Keratinocyte (primary cell): ENCODE results near the gene ARHGEF28. TPM values are rescaled to one million over a fixed set of nuclear protein-coding genes. Genes with fewer than 3 reads are reported as not detected.

Source experiments
- DNase-seq: peaks from one replicate; pipeline ENCODE4 v3.0.0-alpha.2; 2011; ENCODE audit warnings: low read depth, missing footprints, low spot score
- FAIRE-seq: peaks from 2 replicates; lab custom pipeline; 2011; peaks lifted over from hg19 to GRCh38; lab: Jason Lieb, UNC
- H2AFZ ChIP-seq: 2 replicates; pipeline ENCODE4 v1.6.0; 2012; ENCODE audit warnings: low read length, control low read depth, inconsistent platforms; ENCODE audit not compliant: control insufficient read depth
- H3K27ac ChIP-seq: 2 replicates; pipeline ENCODE4 v1.5.1; 2011; ENCODE audit warnings: low read length; ENCODE audit not compliant: control insufficient read depth, insufficient read depth
- H3K27me3 ChIP-seq: 3 replicates; pipeline ENCODE4 v1.6.0; 2011; ENCODE audit warnings: low read length; ENCODE audit not compliant: control insufficient read depth, insufficient read depth; ENCODE audit errors: extremely low read depth
- H3K36me3 ChIP-seq, 2 experiments: 2 replicates in 1 of 2; 3 replicates in 1 of 2; pipeline ENCODE4 v1.5.1; 2011; ENCODE audit warnings: low read length in 2 of 2, mild to moderate bottlenecking in 1 of 2; ENCODE audit not compliant: control insufficient read depth in 2 of 2, insufficient read depth in 2 of 2; ENCODE audit errors: extremely low read depth in 1 of 2
- H3K4me1 ChIP-seq: 3 replicates; pipeline ENCODE4 v1.5.1; 2011; ENCODE audit warnings: low read length; ENCODE audit not compliant: control insufficient read depth, insufficient read depth; ENCODE audit errors: extremely low read depth
- H3K4me2 ChIP-seq: 3 replicates; pipeline ENCODE4 v1.6.0; 2011; ENCODE audit warnings: low read depth, low read length; ENCODE audit not compliant: control insufficient read depth, insufficient read depth; ENCODE audit errors: extremely low read depth
- H3K4me3 ChIP-seq, 3 experiments: fragments of 200-600 bp in 1 of 3; sonication (generic) in 1 of 3; 2 replicates in 2 of 3; 3 replicates in 1 of 3; pipeline ENCODE4 v1.5.1; 2011 to 2016; ENCODE audit warnings: low read length in 3 of 3, mild to moderate bottlenecking in 3 of 3, control low read depth in 2 of 3, inconsistent platforms in 1 of 3, low read depth in 1 of 3, mixed read lengths in 1 of 3, mixed run types in 1 of 3, moderate library complexity in 1 of 3; ENCODE audit not compliant: control insufficient read depth in 2 of 3, insufficient read depth in 2 of 3; ENCODE audit errors: extremely low read depth in 1 of 3
- H3K79me2 ChIP-seq: 2 replicates; pipeline ENCODE4 v1.6.0; 2012; ENCODE audit warnings: low read length; ENCODE audit not compliant: control insufficient read depth, insufficient read depth
- H3K9ac ChIP-seq: 3 replicates; pipeline ENCODE4 v1.6.0; 2011; ENCODE audit warnings: low read length; ENCODE audit not compliant: control insufficient read depth, insufficient read depth; ENCODE audit errors: extremely low read depth
- H3K9me1 ChIP-seq: 3 replicates; pipeline ENCODE4 v1.6.0; 2011; ENCODE audit warnings: low read length; ENCODE audit not compliant: control insufficient read depth, insufficient read depth; ENCODE audit errors: extremely low read depth
- H3K9me3 ChIP-seq: 2 replicates; pipeline ENCODE4 v1.5.1; 2012; ENCODE audit warnings: low read depth, low read length; ENCODE audit not compliant: control insufficient read depth
- H4K20me1 ChIP-seq: 3 replicates; pipeline ENCODE4 v1.6.0; 2011; ENCODE audit warnings: low read length; ENCODE audit not compliant: control insufficient read depth, insufficient read depth; ENCODE audit errors: extremely low read depth
- CTCF ChIP-seq, 3 experiments: IDR thresholded peaks in 1 of 3; conservative IDR thresholded peaks in 1 of 3; optimal IDR thresholded peaks in 1 of 3; 2 replicates in 2 of 3; 3 replicates in 1 of 3; pipeline versions ENCODE3 to v1.5.1; 2011; ENCODE audit warnings: low read length in 3 of 3, mild to moderate bottlenecking in 3 of 3, moderate library complexity in 2 of 3, control low read depth in 1 of 3, inconsistent platforms in 1 of 3; ENCODE audit not compliant: insufficient read depth in 2 of 3; ENCODE audit errors: extremely low read depth in 1 of 3
- EZH2 ChIP-seq: IDR thresholded peaks from one replicate; pipeline ENCODE4 v1.6.1; 2012; ENCODE audit warnings: inconsistent platforms, mild to moderate bottlenecking, low read length, moderate library complexity
- dilution Hi-C: fragments of 300-500 bp; cut with MboI; formaldehyde crosslinking; loops from one replicate; pipeline ENCODE4 v1.7.0; 2020; ENCODE audit warnings: low sequenced_read_pairs; ENCODE audit not compliant: extremely low pct_ligation_motif_present
- polyA plus RNA-seq, 5 experiments: library from polyadenylated mRNA; depleted of rRNA in 3 of 5; stranded (reverse) in 3 of 5; stranded (forward) in 1 of 5; unstranded in 1 of 5; fragments of >200 nt; gene quantifications; 1 replicate in 1 of 5; 2 replicates in 3 of 5; 3 replicates in 1 of 5; pipeline versions ENCODE4 v1.2.1 to v1.2.3, GENCODE V29; 2011 to 2012; ENCODE audit warnings: missing spikeins in 2 of 5, low read depth in 1 of 5, low replicate concordance in 1 of 5

ARHGEF28 gene
- polyA plus RNA-seq, 1 donor (not counting 4 experiments of a cell fraction or from before 2014, with no cell fraction given), result 31.6 TPM

- peaks cover 0 to 3% of the 10 kb centered on the region in 2 experiments for H3K36me3 ChIP-seq
- H3K4me3 ChIP-seq, result no peak overlapping the region
- H3K9me3 ChIP-seq, result no peaks in the 10 kb centered on the region
- DNase-seq (peak; percentile 50), FAIRE-seq (peak; percentile 90)
- peak overlapping the region; percentile 43 for H3K9ac ChIP-seq
- H3K27ac ChIP-seq, result peak overlapping the region; percentile 90
- H4K20me1 ChIP-seq, result no peaks in the 10 kb centered on the region
- no peaks in the 10 kb centered on the region for H3K9me1 ChIP-seq
- peaks cover 15% of the 10 kb centered on the region for H3K79me2 ChIP-seq
- no peak overlapping the region for H2AFZ ChIP-seq
- H3K4me2 ChIP-seq, result peak overlapping the region; percentile 49
- peaks cover 66% of the 10 kb centered on the region for H3K4me1 ChIP-seq
- dilution Hi-C loops, result no loop called here
- no peak for TF ChIP-seq CTCF (optimal IDR thresholded peaks at IDR 0.05 in 1 of 3, IDR thresholded peaks at IDR 0.05 in 1 of 3, conservative IDR thresholded peaks at IDR 0.05 in 1 of 3; ENCODE audit: extremely low read depth in 1 of 3, insufficient read depth in 2 of 3, low read length in 3 of 3)
- TF ChIP-seq EZH2, result no peak
- H3K27me3 ChIP-seq, result no peaks in the 10 kb centered on the region
Measured at GRCh38 chr5:73826301-73827105, 200.5 kb downstream of the ARHGEF28 start.

GRCh38 chr5:73827106-73827450 is 201.1 kb downstream of the ARHGEF28 start:
- H3K4me2 ChIP-seq, result peak overlapping the region; percentile 49

More at GRCh38 chr5:73827106-73827450, 201.1 kb downstream of the ARHGEF28 start:
- Histone ChIP-seq H3K9me1 (no peaks in the 10 kb centered on the region), H3K27ac (peak overlapping the region; percentile 90), H3K9me3 (no peaks in the 10 kb centered on the region), H3K36me3 (peaks cover 0 to 3% of the 10 kb centered on the region in 2 experiments), H3K4me1 (peaks cover 60% of the 10 kb centered on the region), H2AFZ (no peak overlapping the region), H4K20me1 (no peaks in the 10 kb centered on the region), H3K79me2 (peaks cover 15% of the 10 kb centered on the region), H3K4me3 (no peak overlapping the region), H3K27me3 (no peaks in the 10 kb centered on the region), H3K9ac (peak overlapping the region; percentile 35)
- DNase-seq (no peak), FAIRE-seq (no peak)
- dilution Hi-C loops, result no loop called here
- TF ChIP-seq EZH2 (no peak), CTCF (optimal IDR thresholded peaks at IDR 0.05 in 1 of 3, IDR thresholded peaks at IDR 0.05 in 1 of 3, conservative IDR thresholded peaks at IDR 0.05 in 1 of 3; ENCODE audit: extremely low read depth in 1 of 3, insufficient read depth in 2 of 3, low read length in 3 of 3) (no peak)
